ENCODE data around the gene TMEM151B. TPM values are rescaled to one million over a fixed set of nuclear protein-coding genes. Genes with fewer than 3 reads are reported as not detected.

TMEM151B gene
- total and polyA plus RNA-seq, 2 of the 13 experiments (the other 11 are each of a cell fraction or from before 2014, with no cell fraction given): not detected

DNA sequence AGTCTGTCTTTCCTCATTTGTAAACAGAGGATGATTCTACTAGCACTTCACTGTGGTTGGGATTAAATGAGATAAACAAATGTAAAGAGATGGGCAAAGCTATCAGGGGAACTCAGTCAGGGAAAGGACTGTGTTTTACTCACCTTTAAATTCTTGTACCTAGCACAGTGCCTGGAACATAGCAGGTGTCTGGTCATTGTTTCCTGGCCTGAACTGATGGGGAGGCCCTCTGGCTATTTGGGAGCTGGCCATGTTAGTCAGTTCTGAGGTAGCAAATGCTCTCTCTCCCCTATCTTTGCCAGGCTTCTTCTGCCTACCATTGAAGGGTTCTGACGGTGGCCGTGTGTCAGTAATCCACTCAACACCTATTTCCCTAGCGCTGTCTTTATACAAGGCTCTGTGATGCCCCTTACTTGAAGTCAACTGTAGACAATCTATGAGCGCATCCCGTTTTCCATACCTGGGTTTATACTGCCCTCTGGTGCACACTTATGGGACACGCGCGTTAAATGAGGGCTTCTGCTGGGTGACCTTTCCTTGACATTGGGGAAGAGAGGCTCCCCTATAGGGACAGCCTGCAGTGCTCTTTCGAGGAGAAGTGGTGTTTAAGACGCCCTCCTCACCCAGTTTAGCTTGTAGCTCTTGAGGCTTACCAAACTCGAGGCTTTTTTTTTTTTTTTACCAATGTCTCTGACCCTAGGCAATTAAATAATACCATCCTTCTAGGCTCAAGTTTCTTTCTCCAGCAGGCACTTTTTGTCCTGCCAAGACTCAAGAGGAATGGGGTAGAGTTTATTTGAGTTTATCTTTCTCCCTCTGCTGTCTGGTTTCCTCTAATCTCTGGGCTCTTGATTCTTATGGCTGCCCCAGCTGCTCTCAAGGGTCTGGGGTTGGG lies 68.2 kb downstream of the TMEM151B start (continued):
- TF ChIP-seq, protein P1, sequence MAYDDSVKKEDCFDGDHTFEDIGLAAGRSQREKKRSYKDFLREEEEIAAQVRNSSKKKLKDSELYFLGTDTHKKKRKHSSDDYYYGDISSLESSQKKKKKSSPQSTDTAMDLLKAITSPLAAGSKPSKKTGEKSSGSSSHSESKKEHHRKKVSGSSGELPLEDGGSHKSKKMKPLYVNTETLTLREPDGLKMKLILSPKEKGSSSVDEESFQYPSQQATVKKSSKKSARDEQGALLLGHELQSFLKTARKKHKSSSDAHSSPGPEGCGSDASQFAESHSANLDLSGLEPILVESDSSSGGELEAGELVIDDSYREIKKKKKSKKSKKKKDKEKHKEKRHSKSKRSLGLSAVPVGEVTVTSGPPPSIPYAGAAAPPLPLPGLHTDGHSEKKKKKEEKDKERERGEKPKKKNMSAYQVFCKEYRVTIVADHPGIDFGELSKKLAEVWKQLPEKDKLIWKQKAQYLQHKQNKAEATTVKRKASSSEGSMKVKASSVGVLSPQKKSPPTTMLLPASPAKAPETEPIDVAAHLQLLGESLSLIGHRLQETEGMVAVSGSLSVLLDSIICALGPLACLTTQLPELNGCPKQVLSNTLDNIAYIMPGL (CRISPR knock-in tag; IDR thresholded peaks at IDR 0.05; ENCODE audit: borderline replicate concordance in 1 of 2, low read depth in 1 of 2): peak; percentile 29 to 56; a peak in 1 of 4 replicates
- TF ChIP-seq ZNF570 (CRISPR knock-in tag; IDR thresholded peaks at IDR 0.05; ENCODE audit: borderline replicate concordance) (no peak), GABPB1 (CRISPR knock-in tag; IDR thresholded peaks at IDR 0.05) (no peak), ZNF709 (CRISPR knock-in tag; IDR thresholded peaks at IDR 0.05) (peak; percentile 29; the same call in 1 of the 2 replicates), ZFP62 (CRISPR knock-in tag; IDR thresholded peaks at IDR 0.05) (no peak), ARHGAP35 (CRISPR knock-in tag; IDR thresholded peaks at IDR 0.05; ENCODE audit: borderline replicate concordance) (no peak), STAG1 (CRISPR knock-in tag; IDR thresholded peaks at IDR 0.05) (peak; percentile 96), ZNF34 (CRISPR knock-in tag; IDR thresholded peaks at IDR 0.05; ENCODE audit: borderline replicate concordance) (no peak), ZFP36 (IDR thresholded peaks at IDR 0.05; ENCODE audit: borderline replicate concordance, low read depth, low read length, partially characterized antibody) (peak; percentile 52), PAX8 (CRISPR knock-in tag; IDR thresholded peaks at IDR 0.05; ENCODE audit: borderline replicate concordance) (no peak), SOX13 (IDR thresholded peaks at IDR 0.05) (no peak), SOX13 (CRISPR knock-in tag; conservative IDR thresholded peaks at IDR 0.05 in 1 of 2, IDR thresholded peaks at IDR 0.05 in 1 of 2) (no peak), MEIS2 (CRISPR knock-in tag; IDR thresholded peaks at IDR 0.05) (no peak), RXRB (CRISPR knock-in tag; IDR thresholded peaks at IDR 0.05; ENCODE audit: borderline replicate concordance) (peak; percentile 25; the same call in 1 of the 2 replicates), JARID2 (CRISPR knock-in tag; IDR thresholded peaks at IDR 0.05; ENCODE audit: insufficient replicate concordance) (no peak)
- TF ChIP-seq, protein P2, sequence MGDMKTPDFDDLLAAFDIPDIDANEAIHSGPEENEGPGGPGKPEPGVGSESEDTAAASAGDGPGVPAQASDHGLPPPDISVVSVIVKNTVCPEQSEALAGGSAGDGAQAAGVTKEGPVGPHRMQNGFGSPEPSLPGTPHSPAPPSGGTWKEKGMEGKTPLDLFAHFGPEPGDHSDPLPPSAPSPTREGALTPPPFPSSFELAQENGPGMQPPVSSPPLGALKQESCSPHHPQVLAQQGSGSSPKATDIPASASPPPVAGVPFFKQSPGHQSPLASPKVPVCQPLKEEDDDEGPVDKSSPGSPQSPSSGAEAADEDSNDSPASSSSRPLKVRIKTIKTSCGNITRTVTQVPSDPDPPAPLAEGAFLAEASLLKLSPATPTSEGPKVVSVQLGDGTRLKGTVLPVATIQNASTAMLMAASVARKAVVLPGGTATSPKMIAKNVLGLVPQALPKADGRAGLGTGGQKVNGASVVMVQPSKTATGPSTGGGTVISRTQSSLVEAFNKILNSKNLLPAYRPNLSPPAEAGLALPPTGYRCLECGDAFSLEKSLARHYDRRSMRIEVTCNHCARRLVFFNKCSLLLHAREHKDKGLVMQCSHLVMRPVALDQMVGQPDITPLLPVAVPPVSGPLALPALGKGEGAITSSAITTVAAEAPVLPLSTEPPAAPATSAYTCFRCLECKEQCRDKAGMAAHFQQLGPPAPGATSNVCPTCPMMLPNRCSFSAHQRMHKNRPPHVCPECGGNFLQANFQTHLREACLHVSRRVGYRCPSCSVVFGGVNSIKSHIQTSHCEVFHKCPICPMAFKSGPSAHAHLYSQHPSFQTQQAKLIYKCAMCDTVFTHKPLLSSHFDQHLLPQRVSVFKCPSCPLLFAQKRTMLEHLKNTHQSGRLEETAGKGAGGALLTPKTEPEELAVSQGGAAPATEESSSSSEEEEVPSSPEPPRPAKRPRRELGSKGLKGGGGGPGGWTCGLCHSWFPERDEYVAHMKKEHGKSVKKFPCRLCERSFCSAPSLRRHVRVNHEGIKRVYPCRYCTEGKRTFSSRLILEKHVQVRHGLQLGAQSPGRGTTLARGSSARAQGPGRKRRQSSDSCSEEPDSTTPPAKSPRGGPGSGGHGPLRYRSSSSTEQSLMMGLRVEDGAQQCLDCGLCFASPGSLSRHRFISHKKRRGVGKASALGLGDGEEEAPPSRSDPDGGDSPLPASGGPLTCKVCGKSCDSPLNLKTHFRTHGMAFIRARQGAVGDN (CRISPR knock-in tag; IDR thresholded peaks at IDR 0.05): no peak
- TF ChIP-seq, protein P3, sequence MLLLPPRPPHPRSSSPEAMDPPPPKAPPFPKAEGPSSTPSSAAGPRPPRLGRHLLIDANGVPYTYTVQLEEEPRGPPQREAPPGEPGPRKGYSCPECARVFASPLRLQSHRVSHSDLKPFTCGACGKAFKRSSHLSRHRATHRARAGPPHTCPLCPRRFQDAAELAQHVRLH (CRISPR knock-in tag; IDR thresholded peaks at IDR 0.05; ENCODE audit: borderline replicate concordance, low read depth): no peak
- TF ChIP-seq, protein P4, sequence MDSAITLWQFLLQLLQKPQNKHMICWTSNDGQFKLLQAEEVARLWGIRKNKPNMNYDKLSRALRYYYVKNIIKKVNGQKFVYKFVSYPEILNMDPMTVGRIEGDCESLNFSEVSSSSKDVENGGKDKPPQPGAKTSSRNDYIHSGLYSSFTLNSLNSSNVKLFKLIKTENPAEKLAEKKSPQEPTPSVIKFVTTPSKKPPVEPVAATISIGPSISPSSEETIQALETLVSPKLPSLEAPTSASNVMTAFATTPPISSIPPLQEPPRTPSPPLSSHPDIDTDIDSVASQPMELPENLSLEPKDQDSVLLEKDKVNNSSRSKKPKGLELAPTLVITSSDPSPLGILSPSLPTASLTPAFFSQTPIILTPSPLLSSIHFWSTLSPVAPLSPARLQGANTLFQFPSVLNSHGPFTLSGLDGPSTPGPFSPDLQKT (CRISPR knock-in tag; IDR thresholded peaks at IDR 0.05; ENCODE audit: borderline replicate concordance): no peak
- TF ChIP-seq, protein P5, sequence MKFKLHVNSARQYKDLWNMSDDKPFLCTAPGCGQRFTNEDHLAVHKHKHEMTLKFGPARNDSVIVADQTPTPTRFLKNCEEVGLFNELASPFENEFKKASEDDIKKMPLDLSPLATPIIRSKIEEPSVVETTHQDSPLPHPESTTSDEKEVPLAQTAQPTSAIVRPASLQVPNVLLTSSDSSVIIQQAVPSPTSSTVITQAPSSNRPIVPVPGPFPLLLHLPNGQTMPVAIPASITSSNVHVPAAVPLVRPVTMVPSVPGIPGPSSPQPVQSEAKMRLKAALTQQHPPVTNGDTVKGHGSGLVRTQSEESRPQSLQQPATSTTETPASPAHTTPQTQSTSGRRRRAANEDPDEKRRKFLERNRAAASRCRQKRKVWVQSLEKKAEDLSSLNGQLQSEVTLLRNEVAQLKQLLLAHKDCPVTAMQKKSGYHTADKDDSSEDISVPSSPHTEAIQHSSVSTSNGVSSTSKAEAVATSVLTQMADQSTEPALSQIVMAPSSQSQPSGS (CRISPR knock-in tag; IDR thresholded peaks at IDR 0.05): 0 out of 2 replicates have a peak, but pooled peaks have one; percentile 15

All from HepG2 (cell line).